ENCODE results near the gene RFXANK.

Gene RFXANK

DNA sequence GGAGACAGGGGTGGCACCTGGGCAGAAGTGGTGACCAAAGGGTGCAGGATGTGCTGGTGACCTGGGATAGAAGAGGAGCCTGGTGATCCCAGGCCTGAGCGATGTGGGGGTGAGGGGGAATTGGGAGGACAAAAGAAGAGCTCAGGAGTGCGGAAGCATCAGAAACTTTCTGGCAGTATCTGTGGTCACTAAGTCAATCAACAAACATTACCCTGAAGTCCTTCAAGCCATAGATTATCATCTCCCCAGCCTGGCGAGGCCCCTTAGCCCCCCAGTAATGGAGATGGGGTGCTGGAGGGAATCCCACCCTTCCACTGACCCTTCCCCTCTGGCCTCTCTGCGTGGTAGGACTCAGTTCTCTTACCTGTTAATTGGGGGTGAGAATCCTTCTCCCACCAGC lies 32.5 kb upstream of the RFXANK start:
- Histone ChIP-seq H3K4me2 (no peak overlapping the region), H3K27ac (no peak overlapping the region), H3K9ac (no peak overlapping the region), H2AFZ (ENCODE audit: low read depth) (no peak overlapping the region), H3K27me3 (ENCODE audit: insufficient read depth, low read depth) (no peaks in the 10 kb centered on the region), H4K20me1 (ENCODE audit: insufficient read depth) (no peaks in the 10 kb centered on the region), H3K36me3 (ENCODE audit: insufficient read depth) (no peaks in the 10 kb centered on the region), H3K4me3 (IDR thresholded peaks at IDR 0.05; ENCODE audit: insufficient read depth, low read depth, low read length) (no peak overlapping the region), H3K4me1 (ENCODE audit: low read depth, poor library complexity, severe bottlenecking) (no peaks in the 10 kb centered on the region), H3K79me2 (ENCODE audit: insufficient read depth, low read depth) (no peaks in the 10 kb centered on the region)
- TF ChIP-seq, protein P1, sequence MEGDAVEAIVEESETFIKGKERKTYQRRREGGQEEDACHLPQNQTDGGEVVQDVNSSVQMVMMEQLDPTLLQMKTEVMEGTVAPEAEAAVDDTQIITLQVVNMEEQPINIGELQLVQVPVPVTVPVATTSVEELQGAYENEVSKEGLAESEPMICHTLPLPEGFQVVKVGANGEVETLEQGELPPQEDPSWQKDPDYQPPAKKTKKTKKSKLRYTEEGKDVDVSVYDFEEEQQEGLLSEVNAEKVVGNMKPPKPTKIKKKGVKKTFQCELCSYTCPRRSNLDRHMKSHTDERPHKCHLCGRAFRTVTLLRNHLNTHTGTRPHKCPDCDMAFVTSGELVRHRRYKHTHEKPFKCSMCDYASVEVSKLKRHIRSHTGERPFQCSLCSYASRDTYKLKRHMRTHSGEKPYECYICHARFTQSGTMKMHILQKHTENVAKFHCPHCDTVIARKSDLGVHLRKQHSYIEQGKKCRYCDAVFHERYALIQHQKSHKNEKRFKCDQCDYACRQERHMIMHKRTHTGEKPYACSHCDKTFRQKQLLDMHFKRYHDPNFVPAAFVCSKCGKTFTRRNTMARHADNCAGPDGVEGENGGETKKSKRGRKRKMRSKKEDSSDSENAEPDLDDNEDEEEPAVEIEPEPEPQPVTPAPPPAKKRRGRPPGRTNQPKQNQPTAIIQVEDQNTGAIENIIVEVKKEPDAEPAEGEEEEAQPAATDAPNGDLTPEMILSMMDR (conservative IDR thresholded peaks at IDR 0.05; ENCODE audit: low read depth, low read length) = no peak

DNA sequence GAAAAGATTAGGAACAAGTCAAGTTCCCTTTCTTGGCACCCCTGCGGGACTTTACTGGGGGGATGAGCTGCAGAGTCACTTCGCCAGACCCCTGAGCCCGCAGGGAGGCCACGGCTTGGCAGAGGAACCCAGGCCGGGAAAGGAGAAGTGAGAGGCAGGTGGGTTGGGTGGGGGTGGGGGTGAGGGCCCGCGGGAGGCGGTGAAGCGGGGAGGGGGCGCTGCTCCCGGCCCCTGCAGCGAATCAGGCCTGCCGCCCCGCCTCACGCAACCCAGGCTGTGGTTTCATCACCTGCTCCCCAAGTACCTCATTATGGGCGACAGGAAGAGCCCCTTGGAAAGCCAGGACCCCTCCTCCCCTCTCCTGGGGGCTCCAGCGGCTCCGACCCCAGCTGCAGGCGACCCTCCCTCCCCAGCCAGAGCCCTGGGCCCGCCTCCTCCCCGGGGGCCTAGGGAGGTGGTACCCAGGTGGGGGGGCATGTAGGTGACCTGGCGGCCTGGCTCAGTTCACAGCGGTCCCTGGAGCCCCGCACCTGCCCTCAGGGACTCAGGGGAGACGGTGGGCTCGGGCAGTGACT lies 31.5 kb upstream of the RFXANK start:
- Histone ChIP-seq H4K20me1 (ENCODE audit: insufficient read depth) (no peaks in the 10 kb centered on the region), H3K27ac (no peak overlapping the region), H3K79me2 (ENCODE audit: insufficient read depth, low read depth) (no peaks in the 10 kb centered on the region), H3K27me3 (ENCODE audit: insufficient read depth, low read depth) (no peaks in the 10 kb centered on the region), H3K4me3 (IDR thresholded peaks at IDR 0.05; ENCODE audit: insufficient read depth, low read depth, low read length) (no peak overlapping the region), H3K4me1 (ENCODE audit: low read depth, poor library complexity, severe bottlenecking) (no peaks in the 10 kb centered on the region), H3K36me3 (ENCODE audit: insufficient read depth) (no peaks in the 10 kb centered on the region), H2AFZ (ENCODE audit: low read depth) (no peak overlapping the region), H3K9ac (no peak overlapping the region), H3K4me2 (no peak overlapping the region)
- TF ChIP-seq, protein P1 (conservative IDR thresholded peaks at IDR 0.05; ENCODE audit: low read depth, low read length) = no peak

DNA sequence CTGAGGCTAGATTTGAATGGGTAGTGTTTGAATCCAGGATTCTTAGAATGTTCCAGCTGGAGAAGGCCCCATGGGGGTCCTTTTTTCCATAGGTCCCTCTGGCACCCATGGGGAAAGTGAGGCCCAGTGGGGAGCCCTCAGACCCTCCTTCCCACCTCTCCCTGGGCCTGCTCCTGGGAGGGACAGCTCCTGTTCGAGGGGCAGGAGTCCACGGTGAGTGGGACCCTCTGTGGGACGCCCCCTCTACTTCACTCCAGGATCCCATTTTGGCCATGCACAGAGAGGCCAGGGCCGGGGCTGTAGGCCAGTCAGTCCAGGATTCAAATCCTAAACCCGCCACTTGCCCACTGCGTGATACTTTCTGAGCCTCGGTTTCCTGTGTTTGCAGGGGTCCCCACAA lies 29.6 kb upstream of the RFXANK start:
- H3K36me3 ChIP-seq (ENCODE audit: insufficient read depth) = no peaks in the 10 kb centered on the region
- no peak overlapping the region for H3K27ac ChIP-seq
- no peak overlapping the region for H3K4me3 ChIP-seq (IDR thresholded peaks at IDR 0.05; ENCODE audit: insufficient read depth, low read depth, low read length)
- H3K79me2 ChIP-seq (ENCODE audit: insufficient read depth, low read depth) = no peaks in the 10 kb centered on the region
- H3K27me3 ChIP-seq (ENCODE audit: insufficient read depth, low read depth) = no peaks in the 10 kb centered on the region
- no peaks in the 10 kb centered on the region for H3K4me1 ChIP-seq (ENCODE audit: low read depth, poor library complexity, severe bottlenecking)
- no peak overlapping the region for H3K4me2 ChIP-seq
- no peaks in the 10 kb centered on the region for H4K20me1 ChIP-seq (ENCODE audit: insufficient read depth)
- TF ChIP-seq, protein P1 (conservative IDR thresholded peaks at IDR 0.05; ENCODE audit: low read depth, low read length) = no peak
- H2AFZ ChIP-seq (ENCODE audit: low read depth) = no peak overlapping the region
- no peak overlapping the region for H3K9ac ChIP-seq

DNA sequence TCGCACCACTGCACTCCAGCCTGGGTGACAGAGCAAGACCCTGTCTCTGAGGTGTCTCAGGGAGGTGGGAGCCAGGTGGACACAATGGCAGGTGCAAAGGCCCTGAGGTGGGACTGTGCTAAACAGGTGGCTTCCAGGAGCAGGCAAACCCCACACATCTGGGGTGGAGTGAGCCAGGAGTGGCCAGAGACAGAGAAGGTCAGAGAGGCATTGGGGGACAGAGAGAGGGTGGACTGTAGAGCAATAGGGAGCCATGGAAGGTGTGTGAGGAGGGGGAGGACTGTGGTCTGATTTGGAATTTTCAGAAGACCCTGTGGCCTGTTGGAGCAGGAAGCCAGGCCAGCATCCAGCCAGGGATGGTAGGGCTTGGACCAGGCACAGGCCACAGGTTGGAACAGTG lies 26.7 kb upstream of the RFXANK start:
- Histone ChIP-seq H3K4me2 (no peak overlapping the region), H4K20me1 (ENCODE audit: insufficient read depth) (no peaks in the 10 kb centered on the region), H3K27me3 (ENCODE audit: insufficient read depth, low read depth) (no peaks in the 10 kb centered on the region), H3K4me1 (ENCODE audit: low read depth, poor library complexity, severe bottlenecking) (peaks cover 9% of the 10 kb centered on the region), H3K36me3 (ENCODE audit: insufficient read depth) (no peaks in the 10 kb centered on the region), H2AFZ (ENCODE audit: low read depth) (no peak overlapping the region), H3K79me2 (ENCODE audit: insufficient read depth, low read depth) (no peaks in the 10 kb centered on the region), H3K27ac (no peak overlapping the region), H3K9ac (no peak overlapping the region), H3K4me3 (IDR thresholded peaks at IDR 0.05; ENCODE audit: insufficient read depth, low read depth, low read length) (no peak overlapping the region)
- TF ChIP-seq, protein P1 (conservative IDR thresholded peaks at IDR 0.05; ENCODE audit: low read depth, low read length) = no peak
